HCT116 (cell line): Measurements from ENCODE around the gene C6orf132. TPM values are rescaled to one million over a fixed set of nuclear protein-coding genes. Genes with fewer than 3 reads are reported as not detected.

Experiments
- ATAC-seq: fragments of 200-7000 bp; cut with Tn5 transposase; 2 replicates; pipeline ENCODE4 v1.9.1; 2020; ENCODE audit warnings: mild to moderate bottlenecking, moderate library complexity
- BruUV-seq: library from RNA; stranded (reverse); fragments of 400-500 nt; replicated peaks from 2 replicates; lab custom pipeline; 2021; lab: Mats Ljungman, UMichigan
- CTCF ChIA-PET: fragments of 300-600 bp; sonication (Branson Sonifier 250); formaldehyde crosslinking; loops from one replicate; lab custom pipeline; 2021; ENCODE audit warnings: antibody characterized with exemption; lab: Charles Lee
- POLR2A ChIA-PET: fragments of 300-600, 350-600 bp; sonication (Branson Sonifier 250); formaldehyde crosslinking; loops from one replicate; lab custom pipeline; 2021; ENCODE audit warnings: antibody characterized with exemption; lab: Charles Lee
- RAD21 ChIA-PET, 2 experiments: fragments of 300-600 bp; sonication (Branson Sonifier 250); formaldehyde crosslinking; loops; one replicate each; lab custom pipeline; 2023; ENCODE audit warnings: low total read pairs in 2 of 2; ENCODE audit not compliant: uncharacterized antibody in 2 of 2, unreplicated experiment in 2 of 2, low non-redundant PET in 1 of 2; lab: Charles Lee
- DNase-seq: peaks from one replicate; pipeline ENCODE4 v3.0.0-alpha.2; 2010; ENCODE audit warnings: low read depth, low spot score
- H2AFZ ChIP-seq: fragments of 200-600 bp; shearing (Covaris generic), sonication (generic); 2 replicates; pipeline ENCODE4 v1.6.1; 2017; ENCODE audit warnings: low read depth, mixed run types, mixed read lengths, antibody characterized with exemption, low read length; ENCODE audit not compliant: poor library complexity, severe bottlenecking
- H3K27ac ChIP-seq: 2 replicates; pipeline ENCODE4 v1.5.1; 2012; ENCODE audit warnings: low read depth, low read length
- H3K27me3 ChIP-seq: fragments of 200-600 bp; sonication (generic); 2 replicates; pipeline ENCODE4 v1.6.1; 2016; ENCODE audit warnings: mixed run types, low read length, mixed read lengths; ENCODE audit not compliant: insufficient read depth
- H3K36me3 ChIP-seq, 2 experiments: fragments of 200-500 bp in 1 of 2; fragments of 200-600 bp in 1 of 2; sonication (Bioruptor generic) in 1 of 2; sonication (generic) in 1 of 2; 2 replicates each; pipeline versions ENCODE4 v1.5.1 to v1.6.1; 2014 to 2016; ENCODE audit warnings: low read length in 2 of 2, inconsistent platforms in 1 of 2, mixed read lengths in 1 of 2, mixed run types in 1 of 2; ENCODE audit not compliant: insufficient read depth in 2 of 2, control insufficient read depth in 1 of 2
- H3K4me1 ChIP-seq, 2 experiments: fragments of 200-600 bp in 1 of 2; sonication (generic) in 1 of 2; 2 replicates each; pipeline versions ENCODE4 v1.5.1 to v1.6.1; 2012 to 2017; ENCODE audit warnings: low read length in 2 of 2, inconsistent platforms in 1 of 2, mild to moderate bottlenecking in 1 of 2, mixed read lengths in 1 of 2, mixed run types in 1 of 2, moderate library complexity in 1 of 2; ENCODE audit not compliant: insufficient read depth in 2 of 2, control insufficient read depth in 1 of 2
- H3K4me2 ChIP-seq: fragments of 200-600 bp; sonication (generic); 2 replicates; pipeline ENCODE4 v1.6.1; 2017; ENCODE audit warnings: mixed run types, low read length, mixed read lengths
- H3K4me3 ChIP-seq, 2 experiments: fragments of 200-600 bp in 1 of 2; sonication (generic) in 1 of 2; replicated peaks in 1 of 2; 2 replicates each; pipeline ENCODE4 v1.5.1; 2011 to 2016; ENCODE audit warnings: low read length in 2 of 2, control low read depth in 1 of 2, low read depth in 1 of 2, mild to moderate bottlenecking in 1 of 2, mixed read lengths in 1 of 2, mixed run types in 1 of 2
- H3K79me2 ChIP-seq: fragments of 200-600 bp; sonication (generic); 2 replicates; pipeline ENCODE4 v1.6.1; 2017; ENCODE audit warnings: mild to moderate bottlenecking, mixed run types, low read length, moderate library complexity, mixed read lengths; ENCODE audit not compliant: insufficient read depth
- H3K9ac ChIP-seq: fragments of 200-600 bp; sonication (generic); 2 replicates; pipeline ENCODE4 v1.6.1; 2016; ENCODE audit warnings: low read length, mixed read lengths
- H3K9me2 ChIP-seq: fragments of 200-600 bp; sonication (generic), shearing (Covaris generic); 2 replicates; pipeline ENCODE4 v1.6.1; 2017; ENCODE audit warnings: mixed run types, mild to moderate bottlenecking, moderate library complexity; ENCODE audit not compliant: insufficient read depth
- H3K9me3 ChIP-seq, 2 experiments: fragments of 200-500 bp in 1 of 2; fragments of 200-600 bp in 1 of 2; sonication (Bioruptor generic) in 1 of 2; sonication (generic) in 1 of 2; 2 replicates each; pipeline ENCODE4 v1.6.1; 2014 to 2017; ENCODE audit warnings: low read length in 2 of 2, mixed read lengths in 2 of 2, inconsistent platforms in 1 of 2, low read depth in 1 of 2, mild to moderate bottlenecking in 1 of 2, mixed run types in 1 of 2, moderate library complexity in 1 of 2; ENCODE audit not compliant: control insufficient read depth in 1 of 2, insufficient read depth in 1 of 2
- H4K20me1 ChIP-seq: fragments of 200-600 bp; sonication (generic), shearing (Covaris generic); 2 replicates; pipeline ENCODE4 v1.6.1; 2017; ENCODE audit warnings: mixed run types, mild to moderate bottlenecking, moderate library complexity; ENCODE audit not compliant: insufficient read depth
- ELF1 ChIP-seq: IDR thresholded peaks from 2 replicates; pipeline ENCODE4 v1.6.1; 2012; ENCODE audit warnings: low read depth, borderline replicate concordance
- JUND ChIP-seq: IDR thresholded peaks from 2 replicates; pipeline ENCODE4 v1.6.1; 2012
- SRF ChIP-seq: IDR thresholded peaks from 2 replicates; pipeline ENCODE4 v1.6.1; 2012; ENCODE audit warnings: low read depth
- intact Hi-C: fragments of 100-400 bp; cut with micrococcal nuclease; formaldehyde crosslinking; loops from 2 replicates; pipeline ENCODE4 v1.10.0; 2022
- total RNA-seq: library from RNA; stranded (reverse); gene quantifications from one replicate; pipeline ENCODE4 v1.2.1, GENCODE V29; 2021; ENCODE audit not compliant: unreplicated experiment
- TF ChIP-seq, protein P1 (sequence below), 3 experiments: fragments of 200-600 bp in 1 of 3; sonication (generic) in 1 of 3; IDR thresholded peaks in 2 of 3; conservative IDR thresholded peaks in 1 of 3; 2 replicates each; pipeline ENCODE4 v1.5.1; 2012 to 2017; ENCODE audit warnings: low read depth in 2 of 3, low read length in 2 of 3, antibody characterized with exemption in 1 of 3, borderline replicate concordance in 1 of 3, control low read depth in 1 of 3, mild to moderate bottlenecking in 1 of 3, mixed read lengths in 1 of 3, mixed run types in 1 of 3, moderate library complexity in 1 of 3; ENCODE audit not compliant: insufficient read depth in 1 of 3
- TF ChIP-seq, protein P2 (sequence below): IDR thresholded peaks from 2 replicates; pipeline ENCODE4 v1.6.1; 2012

Gene C6orf132
- total RNA-seq, 1 experiment from 2014 or later: 18.9 TPM

DNA sequence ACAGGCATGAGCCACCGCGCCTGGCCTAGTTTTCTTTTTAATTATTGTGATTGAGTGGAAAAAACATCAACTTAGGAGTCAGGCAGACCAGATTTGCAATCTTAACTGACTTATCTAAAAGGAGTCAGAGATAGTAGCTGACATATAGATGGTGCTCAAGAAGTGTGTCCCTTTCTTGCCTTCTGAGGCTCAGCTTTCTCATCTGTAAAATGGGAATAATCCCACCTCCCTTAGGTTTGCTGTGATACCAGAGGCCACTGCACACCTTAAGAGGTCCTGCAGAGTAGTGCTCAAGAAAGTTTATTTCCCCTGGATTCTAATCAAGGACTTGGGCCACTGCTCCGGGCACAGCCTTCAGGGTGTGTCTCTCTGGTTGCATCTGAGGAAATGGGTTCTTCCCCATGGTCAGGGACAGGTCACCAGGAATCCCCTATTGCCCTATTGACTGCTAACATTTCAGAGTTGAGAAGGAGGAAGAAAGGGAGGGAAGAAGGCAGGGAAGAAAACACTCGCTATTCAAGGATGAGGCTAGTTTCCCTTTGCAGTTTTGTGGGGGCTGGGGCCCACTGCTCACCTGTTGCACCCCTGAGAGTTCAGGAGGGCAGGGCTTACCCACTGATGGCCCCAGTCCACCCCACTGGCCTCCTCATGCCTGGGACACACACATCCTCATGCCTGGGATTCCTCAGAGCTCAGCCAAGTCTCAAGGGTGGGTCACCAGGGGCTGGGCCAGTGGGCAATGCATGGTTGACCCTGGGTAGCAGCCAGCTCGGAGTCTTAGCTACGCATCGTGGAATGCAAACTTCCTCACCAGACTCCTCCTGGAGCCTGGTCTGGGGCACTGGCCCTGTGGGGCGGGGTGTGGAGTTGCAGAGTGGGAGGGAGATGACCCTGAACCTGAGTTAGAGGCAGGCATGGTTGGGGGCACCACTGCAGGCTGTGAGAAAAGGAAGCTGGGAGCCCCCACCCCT is 21.2 kb downstream of the C6orf132 start:
- no peaks in the 10 kb centered on the region for H3K9me2 ChIP-seq
- H3K9ac ChIP-seq: peak overlapping the region; percentile 36
- H3K9me3 ChIP-seq: no peaks in the 10 kb centered on the region
- peak overlapping the region; percentile 76 for H3K4me2 ChIP-seq
- H3K27ac ChIP-seq: peak overlapping the region; percentile 50
- peaks cover 60 to 86% of the 10 kb centered on the region in 2 experiments for H3K4me1 ChIP-seq
- no TSS peak for BruUV-seq
- no peak overlapping the region for H2AFZ ChIP-seq
- ChIA-PET RAD21 (no interaction called here), POLR2A (interaction anchor here (2.7 kb wide), 1 partner anchor 16 kb away, joined by 11 read pairs; no protein-coding TSS in a partner anchor), CTCF (interaction anchor here (1.3 kb wide), 1 partner anchor 200 kb away, joined by 3 read pairs; the partner anchor contains the start of genes BYSL and MED20)
- H3K4me3 ChIP-seq: peak overlapping the region in 1 of 2 experiments; percentile 13; a peak in 1 of 4 replicates
- intact Hi-C loops: no loop called here
- no peaks in the 10 kb centered on the region for H3K79me2 ChIP-seq
- TF ChIP-seq ELF1 (no peak), SRF (no peak), JUND (no peak)
- TF ChIP-seq, protein P1, sequence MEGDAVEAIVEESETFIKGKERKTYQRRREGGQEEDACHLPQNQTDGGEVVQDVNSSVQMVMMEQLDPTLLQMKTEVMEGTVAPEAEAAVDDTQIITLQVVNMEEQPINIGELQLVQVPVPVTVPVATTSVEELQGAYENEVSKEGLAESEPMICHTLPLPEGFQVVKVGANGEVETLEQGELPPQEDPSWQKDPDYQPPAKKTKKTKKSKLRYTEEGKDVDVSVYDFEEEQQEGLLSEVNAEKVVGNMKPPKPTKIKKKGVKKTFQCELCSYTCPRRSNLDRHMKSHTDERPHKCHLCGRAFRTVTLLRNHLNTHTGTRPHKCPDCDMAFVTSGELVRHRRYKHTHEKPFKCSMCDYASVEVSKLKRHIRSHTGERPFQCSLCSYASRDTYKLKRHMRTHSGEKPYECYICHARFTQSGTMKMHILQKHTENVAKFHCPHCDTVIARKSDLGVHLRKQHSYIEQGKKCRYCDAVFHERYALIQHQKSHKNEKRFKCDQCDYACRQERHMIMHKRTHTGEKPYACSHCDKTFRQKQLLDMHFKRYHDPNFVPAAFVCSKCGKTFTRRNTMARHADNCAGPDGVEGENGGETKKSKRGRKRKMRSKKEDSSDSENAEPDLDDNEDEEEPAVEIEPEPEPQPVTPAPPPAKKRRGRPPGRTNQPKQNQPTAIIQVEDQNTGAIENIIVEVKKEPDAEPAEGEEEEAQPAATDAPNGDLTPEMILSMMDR (IDR thresholded peaks at IDR 0.05 in 2 of 3, conservative IDR thresholded peaks at IDR 0.05 in 1 of 3; ENCODE audit: borderline replicate concordance in 1 of 3, insufficient read depth in 1 of 3, low read depth in 2 of 3, low read length in 2 of 3): no peak
- TF ChIP-seq, protein P2, sequence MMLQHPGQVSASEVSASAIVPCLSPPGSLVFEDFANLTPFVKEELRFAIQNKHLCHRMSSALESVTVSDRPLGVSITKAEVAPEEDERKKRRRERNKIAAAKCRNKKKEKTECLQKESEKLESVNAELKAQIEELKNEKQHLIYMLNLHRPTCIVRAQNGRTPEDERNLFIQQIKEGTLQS: no peak
- DNase-seq (no peak), ATAC-seq (no peak)
- H4K20me1 ChIP-seq: no peaks in the 10 kb centered on the region
- no peaks in the 10 kb centered on the region for H3K27me3 ChIP-seq
- peaks cover 5 to 10% of the 10 kb centered on the region in 2 experiments; a peak in 2 of 4 replicates for H3K36me3 ChIP-seq
